Vagina (tissue), 2 donors: ENCODE data around the gene DCK.

Source experiments
- POLR2A ChIP-seq, 2 donors: fragments of 450-650 bp; IDR thresholded peaks; one replicate each; pipeline ENCODE4 v1.6.1; 2017; ENCODE audit warnings: antibody characterized with exemption in 2 of 2, mild to moderate bottlenecking in 2 of 2, moderate library complexity in 2 of 2
- POLR2AphosphoS5 ChIP-seq, 2 donors: sonication (generic); formaldehyde crosslinking; IDR thresholded peaks; one replicate each; pipeline ENCODE4 v1.9.0; 2017; ENCODE audit warnings: antibody characterized with exemption in 2 of 2, mild to moderate bottlenecking in 2 of 2, low read depth in 1 of 2; ENCODE audit not compliant: insufficient read depth in 1 of 2

GRCh38 chr4:70958681-70959080 is 34.8 kb upstream of the DCK start:
- no peak for TF ChIP-seq POLR2AphosphoS5 (IDR thresholded peaks at IDR 0.05; ENCODE audit: insufficient read depth in 1 of 2, low read depth in 1 of 2)
- TF ChIP-seq POLR2A (IDR thresholded peaks at IDR 0.05) = no peak
